Measurements from ENCODE around the gene KLHL26.

KLHL26 gene

GRCh38 chr19:18612051-18612771 lies 24.6 kb upstream of the KLHL26 start:
- in situ Hi-C loops (cut with HindIII; ENCODE audit: low sequenced_read_pairs) = no loop called here

DNA sequence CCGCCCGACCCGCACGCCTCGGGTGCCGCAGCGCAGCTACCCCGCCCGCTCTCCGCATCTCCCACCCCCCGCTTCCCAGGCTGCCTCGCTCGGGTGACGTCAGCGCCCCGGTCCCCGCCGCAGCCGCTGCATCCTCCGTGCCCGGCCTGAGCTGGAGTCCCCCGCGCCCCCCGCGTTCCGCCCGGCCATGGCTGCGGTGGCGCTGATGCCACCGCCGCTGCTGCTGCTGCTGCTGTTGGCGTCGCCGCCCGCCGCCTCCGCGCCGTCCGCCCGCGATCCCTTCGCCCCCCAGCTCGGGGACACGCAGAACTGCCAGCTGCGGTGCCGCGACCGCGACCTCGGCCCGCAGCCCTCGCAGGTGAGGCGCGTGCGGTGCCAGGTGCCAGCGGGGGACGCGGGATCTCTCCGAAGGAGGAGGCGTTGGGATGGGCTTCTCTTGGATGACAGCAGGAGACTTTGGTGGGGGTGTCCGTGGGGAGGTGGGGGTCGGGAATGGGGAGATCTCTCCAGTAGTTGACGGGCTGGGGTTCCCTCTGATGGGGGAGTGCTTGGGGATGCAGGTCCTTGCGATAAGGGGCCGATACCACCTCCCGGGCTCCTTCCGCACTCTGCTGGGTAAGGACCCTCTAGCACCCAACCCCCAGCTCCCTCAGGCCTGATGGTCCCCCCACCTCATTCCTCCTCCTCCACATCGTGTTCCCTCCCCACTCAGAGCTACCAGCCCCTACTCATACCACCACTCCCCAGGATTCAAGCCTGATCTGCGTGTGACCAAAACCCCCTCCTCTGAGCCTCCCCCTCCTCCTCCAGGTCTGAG lies 23.8 kb upstream of the KLHL26 start, which contains the start of gene TMEM59L:
Gene TMEM59L, plus strand, starts transcription at position 99 of the 817 bp plus-strand sequence. Its CDS starts 89 bp downstream, at position 188.
- in situ Hi-C loops (cut with HindIII; ENCODE audit: low sequenced_read_pairs) = no loop called here

DNA sequence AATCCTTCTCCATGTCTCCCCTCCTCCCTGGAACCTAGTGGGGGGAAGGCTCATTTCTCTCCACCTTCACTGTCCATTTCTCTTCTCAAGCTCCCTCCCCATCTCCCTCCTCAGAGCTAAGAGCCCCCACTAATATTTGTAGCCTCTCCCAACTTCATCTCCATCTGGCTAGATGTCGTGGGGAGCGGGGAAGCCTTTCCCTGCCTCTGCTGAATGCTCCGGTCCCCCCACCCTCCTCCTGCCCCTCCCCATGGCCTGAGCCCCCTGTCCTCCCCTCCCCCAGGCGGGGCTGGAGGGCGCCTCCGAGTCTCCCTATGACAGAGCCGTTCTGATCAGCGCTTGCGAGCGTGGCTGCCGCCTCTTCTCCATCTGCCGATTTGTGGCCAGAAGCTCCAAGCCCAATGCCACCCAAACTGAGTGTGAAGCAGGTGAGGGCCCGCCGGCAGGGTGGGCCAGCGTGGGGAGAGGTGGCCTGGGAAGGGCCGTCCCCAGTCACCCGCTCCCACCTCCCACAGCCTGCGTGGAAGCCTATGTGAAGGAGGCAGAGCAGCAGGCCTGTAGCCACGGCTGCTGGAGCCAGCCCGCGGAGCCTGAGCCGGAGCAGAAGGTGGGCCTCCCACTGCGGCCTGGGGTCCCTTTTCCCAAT lies 23.1 kb upstream of the KLHL26 start:
- in situ Hi-C loops (cut with HindIII; ENCODE audit: low sequenced_read_pairs) = no loop called here

DNA sequence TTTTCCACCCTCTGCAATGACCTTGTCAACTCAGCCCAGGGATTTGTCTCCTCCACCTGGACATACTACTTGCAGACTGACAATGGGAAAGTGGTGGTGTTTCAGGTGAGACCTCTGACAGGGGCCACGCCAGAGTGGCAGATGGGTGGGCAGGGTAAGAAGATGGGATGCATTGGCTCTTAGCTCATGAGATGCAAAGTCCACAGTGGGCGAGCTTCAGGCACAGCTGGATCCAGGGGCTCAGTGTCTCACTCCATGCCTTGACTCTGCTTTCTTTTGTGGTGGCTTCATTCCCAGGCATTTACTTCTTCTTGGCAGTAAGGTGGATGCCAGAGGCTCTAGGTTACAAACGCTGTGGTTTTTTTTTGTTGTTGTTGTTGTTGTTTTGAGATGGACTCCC lies 20.8 kb upstream of the KLHL26 start:
- in situ Hi-C loops (cut with HindIII; ENCODE audit: low sequenced_read_pairs) = no loop called here

- in situ Hi-C loops (cut with HindIII; ENCODE audit: low sequenced_read_pairs) = no loop called here
Observed at GRCh38 chr19:18617562-18617961, 19.3 kb upstream of the KLHL26 start.

DNA sequence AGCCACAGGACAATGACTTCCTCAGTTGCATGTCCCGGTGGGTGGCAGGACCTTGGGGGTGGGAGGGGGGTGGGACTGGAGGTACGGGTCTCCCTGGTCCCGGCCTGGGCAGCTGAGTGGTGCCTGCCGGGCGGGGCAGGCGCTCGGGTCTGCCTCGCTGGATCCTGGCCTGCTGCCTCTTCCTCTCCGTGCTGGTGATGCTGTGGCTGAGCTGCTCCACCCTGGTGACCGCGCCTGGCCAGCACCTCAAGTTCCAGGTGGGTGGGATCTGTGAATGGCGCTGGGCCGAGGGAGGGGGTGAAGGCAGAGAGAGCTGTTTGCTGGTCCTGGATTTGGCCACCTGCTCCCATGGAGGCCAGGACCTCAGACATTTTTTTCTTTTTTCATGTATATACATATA lies 18.6 kb upstream of the KLHL26 start:
- in situ Hi-C loops (cut with HindIII; ENCODE audit: low sequenced_read_pairs) = no loop called here

DNA sequence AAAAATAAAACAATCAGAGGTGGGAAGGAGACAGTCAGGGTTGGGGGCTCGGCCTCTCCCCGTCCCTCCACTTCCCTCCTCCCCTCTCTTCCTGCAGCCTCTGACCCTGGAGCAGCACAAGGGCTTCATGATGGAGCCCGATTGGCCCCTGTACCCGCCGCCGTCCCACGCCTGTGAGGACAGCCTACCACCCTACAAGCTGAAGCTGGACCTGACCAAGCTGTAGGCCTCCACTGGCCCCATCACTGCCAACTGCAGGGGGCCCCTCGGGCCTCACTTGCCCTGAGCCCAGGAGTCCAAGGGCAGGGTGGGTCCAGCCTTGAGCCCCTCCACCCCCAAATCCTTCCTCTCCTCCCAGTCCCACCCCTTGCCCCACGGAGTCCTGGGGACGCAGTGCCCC lies 16.5 kb upstream of the KLHL26 start:
- in situ Hi-C loops (cut with HindIII; ENCODE audit: low sequenced_read_pairs) = no loop called here

DNA sequence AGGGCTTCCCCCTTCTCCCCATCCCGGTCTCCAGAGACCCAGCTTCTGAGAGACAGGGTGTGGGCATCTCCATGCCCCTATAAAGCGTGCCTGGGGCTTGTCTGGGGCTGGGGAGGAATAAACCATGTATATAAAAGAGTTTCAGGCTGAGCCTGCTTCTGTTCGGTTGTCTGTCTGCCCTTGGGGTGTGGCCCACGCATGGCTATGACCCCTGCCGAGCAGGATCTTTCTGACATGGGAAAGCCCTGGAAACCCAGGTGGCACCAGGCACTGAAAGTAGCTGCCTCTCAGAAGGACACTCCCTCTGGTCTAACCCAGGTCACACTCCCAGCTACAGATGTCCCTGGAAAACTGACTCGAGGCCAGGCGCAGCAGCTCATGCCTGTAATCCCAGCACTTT lies 15.9 kb upstream of the KLHL26 start:
- in situ Hi-C loops (cut with HindIII; ENCODE audit: low sequenced_read_pairs) = no loop called here

DNA sequence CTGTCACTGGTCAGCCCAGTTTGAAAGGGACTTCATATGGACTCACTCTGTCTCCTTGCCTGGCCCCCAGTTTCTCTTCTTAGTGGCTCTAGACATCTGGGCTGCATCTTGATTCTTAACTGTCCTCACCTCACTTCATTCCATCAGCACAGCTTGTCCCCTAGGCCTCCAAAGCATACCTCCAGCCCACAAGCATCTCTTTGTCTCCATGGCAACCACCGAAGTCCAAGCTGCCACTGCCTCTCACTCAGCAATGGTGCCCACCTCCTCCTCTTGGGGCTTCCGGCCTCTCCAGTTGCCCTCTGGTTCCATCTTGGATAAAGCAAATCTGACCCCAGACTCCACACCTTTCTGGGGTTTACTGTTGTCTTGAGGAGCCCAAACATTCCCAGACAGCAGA lies 9.9 kb upstream of the KLHL26 start:
- in situ Hi-C loops (cut with HindIII; ENCODE audit: low sequenced_read_pairs) = no loop called here

GRCh38 chr19:18629166-18630088 lies 7.4 kb upstream of the KLHL26 start:
- in situ Hi-C loops (cut with HindIII; ENCODE audit: low sequenced_read_pairs) = no loop called here

GRCh38 chr19:18633321-18633720 lies 3.5 kb upstream of the KLHL26 start:
- in situ Hi-C loops (cut with HindIII; ENCODE audit: low sequenced_read_pairs) = no loop called here

DNA sequence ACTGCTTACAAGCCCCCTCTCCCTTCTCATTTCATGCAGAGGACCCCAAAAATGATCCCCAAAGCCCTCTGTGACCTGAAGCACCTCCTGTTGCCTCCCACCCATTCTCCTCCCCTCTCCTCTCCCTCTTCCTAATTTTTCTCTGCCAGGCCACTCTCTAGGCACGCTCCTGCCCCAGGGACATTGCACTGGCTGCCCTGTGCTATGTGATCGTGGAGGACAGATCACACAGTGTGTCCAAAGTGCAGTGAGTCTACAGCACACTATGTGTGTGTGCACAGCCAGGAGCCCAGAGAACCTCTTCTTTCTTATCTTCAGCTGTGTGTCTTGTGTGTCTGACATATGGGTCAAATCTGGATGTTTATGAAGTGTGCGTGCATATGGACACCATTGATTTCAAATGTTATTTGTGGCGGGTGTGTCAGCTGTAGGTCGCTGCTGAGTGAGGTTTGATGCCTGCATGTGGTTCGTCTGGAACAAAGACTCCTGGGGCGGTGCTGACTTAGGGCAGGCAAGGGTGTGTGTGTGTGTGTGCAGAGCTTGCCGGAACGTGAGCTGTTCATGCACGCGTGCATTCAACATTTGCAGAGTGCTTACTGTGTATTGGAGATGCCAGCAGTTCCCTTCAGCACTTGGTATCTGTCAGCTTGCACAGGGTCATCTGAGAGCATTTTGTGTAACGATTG lies 2.1 kb upstream of the KLHL26 start:
- in situ Hi-C loops (cut with HindIII; ENCODE audit: low sequenced_read_pairs) = no loop called here

- in situ Hi-C loops (cut with HindIII; ENCODE audit: low sequenced_read_pairs) = no loop called here
Observed at GRCh38 chr19:18635831-18636182, 1.0 kb upstream of the KLHL26 start.

GRCh38 chr19:18636183-18636968 lies 452 bp upstream of the KLHL26 start:
- in situ Hi-C loops (cut with HindIII; ENCODE audit: low sequenced_read_pairs) = no loop called here

DNA sequence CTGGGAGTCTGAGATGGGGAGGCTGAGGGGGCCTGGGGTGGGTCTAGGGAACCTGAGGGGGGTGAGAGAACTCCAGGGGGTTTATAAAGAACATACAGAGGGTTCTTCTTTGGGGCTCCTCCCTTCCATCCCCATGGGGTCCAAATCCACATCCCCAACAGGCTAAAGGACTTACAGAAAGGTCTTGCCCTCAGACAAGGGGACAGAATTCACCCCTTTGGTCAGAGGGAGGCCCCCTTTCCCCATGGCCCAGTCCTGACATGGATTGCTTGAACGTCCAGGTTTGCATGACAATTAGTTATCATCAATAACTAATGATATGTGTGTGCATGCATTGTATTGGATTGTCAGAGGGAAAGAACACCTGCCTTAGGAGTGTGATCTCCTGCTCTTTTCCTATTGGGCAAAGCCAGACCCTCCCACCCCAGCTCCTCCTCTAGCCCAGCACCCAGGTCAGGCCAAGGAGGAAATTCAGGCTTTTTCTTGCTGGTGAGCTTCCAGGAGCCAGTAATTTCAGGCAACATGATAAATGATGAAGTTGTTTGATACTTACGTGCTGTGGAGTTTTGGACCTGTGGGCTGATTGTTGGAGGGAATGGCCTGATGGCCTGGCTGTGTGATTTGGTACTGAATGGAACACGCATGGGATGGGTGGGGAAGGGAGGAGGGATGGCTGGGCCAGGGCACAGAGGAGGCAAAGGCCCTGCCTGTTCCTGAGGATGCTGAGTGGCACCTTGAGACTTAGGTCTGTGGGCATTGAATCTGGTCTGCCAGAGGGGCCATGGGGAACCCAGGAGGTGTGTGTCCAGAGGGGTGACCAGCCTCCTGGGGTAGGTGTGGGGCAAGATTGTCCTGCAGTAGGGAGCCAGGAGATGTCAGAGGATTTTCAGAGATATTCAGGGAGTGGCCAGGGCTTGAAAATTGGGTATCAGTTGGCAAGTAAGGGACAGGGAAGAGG lies 1.1 kb downstream of the KLHL26 start:
- in situ Hi-C loops (cut with HindIII; ENCODE audit: low sequenced_read_pairs) = no loop called here

DNA sequence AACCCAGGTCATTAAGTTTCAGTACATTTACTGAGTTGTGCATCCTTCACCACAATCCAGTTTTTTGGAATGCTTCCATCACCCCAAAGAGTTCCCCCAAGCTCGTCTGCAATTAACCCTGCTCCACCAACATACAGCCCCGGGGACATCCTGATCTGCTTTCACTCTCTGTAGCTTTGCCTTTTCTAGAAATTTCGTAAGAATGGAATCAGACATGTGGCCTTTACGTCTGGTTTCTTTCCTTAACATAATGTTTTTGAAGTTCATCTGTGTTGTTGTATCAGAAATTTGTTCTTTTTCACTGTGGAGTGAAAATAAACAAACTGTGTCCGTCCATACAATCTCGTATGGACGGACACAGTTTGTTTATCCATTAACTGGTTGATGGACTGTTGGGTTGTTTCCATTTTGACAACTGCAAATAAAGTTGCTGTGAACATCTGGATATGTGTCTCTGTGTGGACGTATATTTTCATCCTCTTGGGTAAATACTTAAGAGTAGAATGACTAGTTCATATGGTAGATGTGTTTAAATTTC lies 2.9 kb downstream of the KLHL26 start:
- in situ Hi-C loops (cut with HindIII; ENCODE audit: low sequenced_read_pairs) = no loop called here

DNA sequence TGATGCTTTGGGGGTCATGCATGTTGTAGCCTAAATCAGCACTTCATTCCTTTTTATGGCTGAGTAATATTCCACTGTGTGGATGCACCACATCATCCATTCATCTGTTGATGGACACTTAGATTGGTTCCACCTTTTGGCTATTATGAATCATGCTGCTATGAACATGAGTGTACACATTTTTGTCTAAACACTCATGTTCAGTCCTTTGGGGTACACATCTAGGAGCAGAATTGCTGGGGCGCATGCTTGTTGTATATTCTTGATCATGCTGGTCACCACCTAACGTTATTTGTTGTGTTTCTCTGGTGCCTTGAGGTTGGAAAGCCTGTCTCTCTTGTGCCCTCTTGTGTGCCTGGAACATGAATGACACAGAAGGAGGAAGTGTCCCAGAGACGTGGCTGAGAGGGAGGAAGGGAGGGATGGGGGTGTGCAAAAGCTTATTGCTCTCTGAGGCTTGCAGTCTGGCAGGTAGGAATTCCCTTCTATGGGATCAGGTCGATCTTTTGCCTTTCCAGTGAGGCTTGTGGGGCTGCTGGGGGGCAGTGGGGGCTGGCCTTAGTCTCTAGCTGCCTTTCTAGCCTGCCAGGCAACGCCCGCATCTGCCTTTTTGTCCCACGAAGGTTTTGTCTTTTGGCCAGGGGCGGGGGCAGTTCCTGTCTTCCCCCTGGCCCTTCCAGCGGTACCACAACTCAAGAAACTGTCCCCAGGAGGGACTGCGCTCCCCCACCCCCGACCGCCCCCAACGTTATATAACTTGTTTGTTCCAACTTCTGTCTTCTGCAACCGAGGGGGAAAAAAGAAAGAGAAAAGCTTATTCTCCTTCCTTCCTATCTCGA lies 7.6 kb downstream of the KLHL26 start:
- in situ Hi-C loops (cut with HindIII; ENCODE audit: low sequenced_read_pairs) = no loop called here
